OCI-LY3 (cell line): ENCODE results near the gene INSL3.

Experiments used
- H2AFZ ChIP-seq: fragments of 200-600, 300-600 bp; shearing (Covaris generic); 2 replicates; pipeline ENCODE4 v1.6.0; 2014; ENCODE audit warnings: antibody characterized with exemption, low read depth, low read length
- H3K27ac ChIP-seq: fragments of 200-600, 300-600 bp; sonication (generic); 2 replicates; pipeline ENCODE4 v1.5.1; 2014; ENCODE audit warnings: mild to moderate bottlenecking, low read length, moderate library complexity, mixed read lengths
- H3K27me3 ChIP-seq: fragments of 200-600, 300-600 bp; sonication (generic); 2 replicates; pipeline ENCODE4 v1.6.1; 2014; ENCODE audit warnings: low read depth, low read length, mixed read lengths
- H3K36me3 ChIP-seq: fragments of 200-600, 300-600 bp; sonication (generic); replicated peaks from 2 replicates; pipeline ENCODE3; 2014; ENCODE audit warnings: low read depth, low read length, mixed read lengths
- H3K4me1 ChIP-seq: fragments of 300-600, 200-600 bp; sonication (generic); 2 replicates; pipeline ENCODE4 v1.6.1; 2014; ENCODE audit warnings: low read length, mixed read lengths
- H3K4me2 ChIP-seq: fragments of 200-600, 300-600 bp; sonication (generic); 2 replicates; pipeline ENCODE4 v1.6.1; 2014; ENCODE audit warnings: low read length, mixed read lengths
- H3K4me3 ChIP-seq: fragments of 300-600, 200-600 bp; sonication (generic); 2 replicates; pipeline ENCODE4 v1.5.1; 2014; ENCODE audit warnings: antibody characterized with exemption, mild to moderate bottlenecking, low read length, moderate library complexity
- H3K79me2 ChIP-seq: fragments of 300-600, 200-600 bp; shearing (Covaris generic); 2 replicates; pipeline ENCODE4 v1.6.1; 2014; ENCODE audit warnings: mild to moderate bottlenecking, low read length, mixed read lengths
- H3K9ac ChIP-seq: fragments of 300-600, 200-600 bp; shearing (Covaris generic); 2 replicates; pipeline ENCODE4 v1.6.0; 2014; ENCODE audit warnings: mild to moderate bottlenecking, low read length, moderate library complexity
- H3K9me3 ChIP-seq: fragments of 200-600, 300-600 bp; shearing (Covaris generic); 2 replicates; pipeline ENCODE4 v1.6.1; 2014; ENCODE audit warnings: low read length, mixed read lengths; ENCODE audit not compliant: insufficient read depth
- H4K20me1 ChIP-seq: fragments of 200-600, 300-600 bp; sonication (generic); 2 replicates; pipeline ENCODE4 v1.6.1; 2016; ENCODE audit warnings: low read length, mixed read lengths; ENCODE audit not compliant: insufficient read depth
- CTCF ChIP-seq: fragments of 200-600, 300-600 bp; sonication (generic); IDR thresholded peaks from 2 replicates; pipeline ENCODE4 v1.5.1; 2014; ENCODE audit warnings: antibody characterized with exemption, low read length, low read depth
- EZH2phosphoT487 ChIP-seq: fragments of 200-600 bp; shearing (Covaris generic); IDR thresholded peaks from 2 replicates; pipeline ENCODE4 v1.6.1; 2018; ENCODE audit warnings: antibody characterized with exemption, mixed run types, low read depth

Gene INSL3

GRCh38 chr19:17817668-17818363, 3.5 kb downstream of the INSL3 start:
- no peak overlapping the region for H3K9ac ChIP-seq
- no peaks in the 10 kb centered on the region for H3K9me3 ChIP-seq
- H3K27ac ChIP-seq: no peak overlapping the region
- no peaks in the 10 kb centered on the region for H4K20me1 ChIP-seq
- H3K4me1 ChIP-seq: no peaks in the 10 kb centered on the region
- TF ChIP-seq CTCF (no peak), EZH2phosphoT487 (no peak)
- no peaks in the 10 kb centered on the region for H3K36me3 ChIP-seq
- H3K79me2 ChIP-seq: no peaks in the 10 kb centered on the region
- H3K4me2 ChIP-seq: no peak overlapping the region
- H3K4me3 ChIP-seq: no peak overlapping the region
- no peak overlapping the region for H2AFZ ChIP-seq
- H3K27me3 ChIP-seq: peaks cover under 1% of the 10 kb centered on the region

GRCh38 chr19:17812099-17812498, 9.2 kb downstream of the INSL3 start:
- no peaks in the 10 kb centered on the region for H4K20me1 ChIP-seq
- H3K36me3 ChIP-seq: no peaks in the 10 kb centered on the region
- peaks cover 7% of the 10 kb centered on the region for H3K27me3 ChIP-seq
- H3K4me1 ChIP-seq: no peaks in the 10 kb centered on the region
- H3K9me3 ChIP-seq: no peaks in the 10 kb centered on the region
- H3K9ac ChIP-seq: no peak overlapping the region
- no peak overlapping the region for H3K4me3 ChIP-seq
- no peak overlapping the region for H3K4me2 ChIP-seq
- no peak for TF ChIP-seq CTCF
- no peak for TF ChIP-seq EZH2phosphoT487
- no peak overlapping the region for H3K27ac ChIP-seq
- H2AFZ ChIP-seq: no peak overlapping the region
- H3K79me2 ChIP-seq: no peaks in the 10 kb centered on the region

- no peak overlapping the region for H3K9ac ChIP-seq
- no peaks in the 10 kb centered on the region for H4K20me1 ChIP-seq
- H3K4me3 ChIP-seq: no peak overlapping the region
- no peak for TF ChIP-seq EZH2phosphoT487
- H3K9me3 ChIP-seq: no peaks in the 10 kb centered on the region
- H3K79me2 ChIP-seq: no peaks in the 10 kb centered on the region
- H3K4me1 ChIP-seq: no peaks in the 10 kb centered on the region
- H3K27me3 ChIP-seq: peaks cover 7% of the 10 kb centered on the region
- no peak overlapping the region for H3K27ac ChIP-seq
- no peaks in the 10 kb centered on the region for H3K36me3 ChIP-seq
- H3K4me2 ChIP-seq: no peak overlapping the region
- no peak overlapping the region for H2AFZ ChIP-seq
Measured at GRCh38 chr19:17811681-17812080, 9.6 kb downstream of the INSL3 start.

- Histone ChIP-seq H3K9me3 (no peaks in the 10 kb centered on the region), H3K4me1 (no peaks in the 10 kb centered on the region), H3K27ac (no peak overlapping the region), H3K36me3 (no peaks in the 10 kb centered on the region), H3K27me3 (peaks cover 7% of the 10 kb centered on the region), H3K4me2 (no peak overlapping the region), H4K20me1 (no peaks in the 10 kb centered on the region), H3K4me3 (no peak overlapping the region), H2AFZ (no peak overlapping the region), H3K79me2 (no peaks in the 10 kb centered on the region), H3K9ac (no peak overlapping the region)
- TF ChIP-seq EZH2phosphoT487 (no peak), CTCF (no peak)
Measured at GRCh38 chr19:17811103-17811502, 10.2 kb downstream of the INSL3 start.
